ENCODE results near the gene ELANE. TPM values are rescaled to one million over a fixed set of nuclear protein-coding genes. Genes with fewer than 3 reads are reported as not detected.

ELANE gene
- total and polyA plus RNA-seq, 4 donors, result 0.17 to 37.4 (median 1.8) TPM

DNA sequence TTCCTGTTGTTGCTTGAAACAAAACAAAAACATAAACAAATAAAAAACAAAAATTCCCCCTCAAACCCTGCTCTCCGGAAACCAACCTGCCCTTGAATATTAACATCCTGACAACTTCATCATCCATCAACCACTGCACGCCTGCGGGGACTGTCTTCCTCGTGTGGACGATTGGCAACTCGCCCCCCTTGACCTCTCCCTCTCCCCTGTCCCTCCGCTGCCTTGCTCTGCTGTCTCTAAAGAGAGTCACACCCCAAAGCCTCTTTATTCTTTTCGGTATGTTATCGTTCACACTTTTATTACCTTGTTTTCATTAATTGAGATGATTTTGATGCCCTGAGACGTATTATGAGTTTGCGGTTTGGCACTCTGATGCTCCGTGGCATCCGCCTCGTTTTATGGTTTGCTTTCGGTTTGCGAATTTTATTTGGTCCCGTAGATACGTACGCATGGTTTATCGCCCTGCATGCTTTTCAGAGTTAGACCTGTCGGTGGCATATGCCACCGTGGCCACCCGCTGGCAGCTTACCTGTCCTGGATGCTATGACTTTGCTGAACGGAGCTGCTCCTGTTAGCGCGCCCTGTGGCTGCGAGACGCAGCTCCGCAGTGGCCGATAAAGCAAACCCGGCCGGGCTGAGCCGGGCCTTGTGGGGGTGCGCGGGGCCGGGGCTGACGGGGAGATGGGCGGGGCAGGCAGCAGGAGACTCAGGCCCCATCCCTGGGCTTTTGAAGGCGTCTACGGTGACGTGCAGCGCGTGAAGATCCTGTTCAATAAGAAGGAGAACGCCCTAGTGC is 44.3 kb upstream of the ELANE start:
- H3K4me3 ChIP-seq (ENCODE audit: low read depth in 1 of 3, low read length in 3 of 3), result no peak overlapping the region
- no peak overlapping the region for H3K27ac ChIP-seq (ENCODE audit: low read depth in 1 of 2, low read length in 2 of 2)
- H3K9me3 ChIP-seq (ENCODE audit: control insufficient read depth in 4 of 4, low read length in 3 of 4), result no peaks in the 10 kb centered on the region
- DNase-seq (ENCODE audit: low spot score), result no peak
- no peaks in the 10 kb centered on the region for H3K27me3 ChIP-seq (ENCODE audit: control insufficient read depth in 4 of 4, insufficient read depth in 4 of 4, low read length in 3 of 4)
- WGBS, result 92% methylated on average over 44 of the region's 44 CpGs
- TF ChIP-seq JUND (IDR thresholded peaks at IDR 0.05) (no peak), GABPA (IDR thresholded peaks at IDR 0.05 in 1 of 2, conservative IDR thresholded peaks at IDR 0.05 in 1 of 2) (no peak)
- TF ChIP-seq, protein P1, sequence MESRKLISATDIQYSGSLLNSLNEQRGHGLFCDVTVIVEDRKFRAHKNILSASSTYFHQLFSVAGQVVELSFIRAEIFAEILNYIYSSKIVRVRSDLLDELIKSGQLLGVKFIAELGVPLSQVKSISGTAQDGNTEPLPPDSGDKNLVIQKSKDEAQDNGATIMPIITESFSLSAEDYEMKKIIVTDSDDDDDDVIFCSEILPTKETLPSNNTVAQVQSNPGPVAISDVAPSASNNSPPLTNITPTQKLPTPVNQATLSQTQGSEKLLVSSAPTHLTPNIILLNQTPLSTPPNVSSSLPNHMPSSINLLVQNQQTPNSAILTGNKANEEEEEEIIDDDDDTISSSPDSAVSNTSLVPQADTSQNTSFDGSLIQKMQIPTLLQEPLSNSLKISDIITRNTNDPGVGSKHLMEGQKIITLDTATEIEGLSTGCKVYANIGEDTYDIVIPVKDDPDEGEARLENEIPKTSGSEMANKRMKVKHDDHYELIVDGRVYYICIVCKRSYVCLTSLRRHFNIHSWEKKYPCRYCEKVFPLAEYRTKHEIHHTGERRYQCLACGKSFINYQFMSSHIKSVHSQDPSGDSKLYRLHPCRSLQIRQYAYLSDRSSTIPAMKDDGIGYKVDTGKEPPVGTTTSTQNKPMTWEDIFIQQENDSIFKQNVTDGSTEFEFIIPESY (IDR thresholded peaks at IDR 0.05), result no peak
- H3K36me3 ChIP-seq (ENCODE audit: control insufficient read depth in 4 of 4, insufficient read depth in 3 of 4, low read depth in 1 of 4, low read length in 3 of 4), result peaks cover 40 to 77% (median 65%) of the 10 kb centered on the region in 4 donors
- H3K9ac ChIP-seq (ENCODE audit: low read depth in 1 of 2, low read length in 2 of 2), result no peak overlapping the region
- H3K4me1 ChIP-seq (ENCODE audit: control insufficient read depth in 4 of 4, insufficient read depth in 4 of 4, low read length in 3 of 4), result peaks cover 0 to 3% (median 0%) of the 10 kb centered on the region in 4 donors

DNA sequence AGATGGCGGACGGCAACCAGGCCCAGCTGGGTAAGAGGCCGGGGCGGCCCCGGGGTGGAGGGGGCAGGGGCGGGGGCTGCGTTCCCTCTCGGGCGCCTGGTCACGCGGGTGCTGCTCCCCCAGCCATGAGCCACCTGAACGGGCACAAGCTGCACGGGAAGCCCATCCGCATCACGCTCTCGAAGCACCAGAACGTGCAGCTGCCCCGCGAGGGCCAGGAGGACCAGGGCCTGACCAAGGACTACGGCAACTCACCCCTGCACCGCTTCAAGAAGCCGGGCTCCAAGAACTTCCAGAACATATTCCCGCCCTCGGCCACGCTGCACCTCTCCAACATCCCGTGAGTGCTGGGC is 43.7 kb upstream of the ELANE start:
- DNase-seq (ENCODE audit: low spot score), result peak; percentile 31
- peaks cover 37 to 75% (median 64%) of the 10 kb centered on the region in 4 donors for H3K36me3 ChIP-seq (ENCODE audit: control insufficient read depth in 4 of 4, insufficient read depth in 3 of 4, low read depth in 1 of 4, low read length in 3 of 4)
- no peaks in the 10 kb centered on the region for H3K27me3 ChIP-seq (ENCODE audit: control insufficient read depth in 4 of 4, insufficient read depth in 4 of 4, low read length in 3 of 4)
- H3K9ac ChIP-seq (ENCODE audit: low read depth in 1 of 2, low read length in 2 of 2), result no peak overlapping the region
- 95% methylated on average over 26 of the region's 26 CpGs for WGBS
- no peak overlapping the region for H3K27ac ChIP-seq (ENCODE audit: low read depth in 1 of 2, low read length in 2 of 2)
- no peaks in the 10 kb centered on the region for H3K9me3 ChIP-seq (ENCODE audit: control insufficient read depth in 4 of 4, low read length in 3 of 4)
- no peak for TF ChIP-seq FOXA1 (IDR thresholded peaks at IDR 0.05)
- TF ChIP-seq EGR1 (IDR thresholded peaks at IDR 0.05; ENCODE audit: low read depth in 2 of 2), result no peak
- no peak for TF ChIP-seq TAF1 (conservative IDR thresholded peaks at IDR 0.05)
- TF ChIP-seq RXRA (IDR thresholded peaks at IDR 0.05), result no peak
- no peak for TF ChIP-seq GABPA (IDR thresholded peaks at IDR 0.05 in 1 of 2, conservative IDR thresholded peaks at IDR 0.05 in 1 of 2)
- TF ChIP-seq, protein P2, sequence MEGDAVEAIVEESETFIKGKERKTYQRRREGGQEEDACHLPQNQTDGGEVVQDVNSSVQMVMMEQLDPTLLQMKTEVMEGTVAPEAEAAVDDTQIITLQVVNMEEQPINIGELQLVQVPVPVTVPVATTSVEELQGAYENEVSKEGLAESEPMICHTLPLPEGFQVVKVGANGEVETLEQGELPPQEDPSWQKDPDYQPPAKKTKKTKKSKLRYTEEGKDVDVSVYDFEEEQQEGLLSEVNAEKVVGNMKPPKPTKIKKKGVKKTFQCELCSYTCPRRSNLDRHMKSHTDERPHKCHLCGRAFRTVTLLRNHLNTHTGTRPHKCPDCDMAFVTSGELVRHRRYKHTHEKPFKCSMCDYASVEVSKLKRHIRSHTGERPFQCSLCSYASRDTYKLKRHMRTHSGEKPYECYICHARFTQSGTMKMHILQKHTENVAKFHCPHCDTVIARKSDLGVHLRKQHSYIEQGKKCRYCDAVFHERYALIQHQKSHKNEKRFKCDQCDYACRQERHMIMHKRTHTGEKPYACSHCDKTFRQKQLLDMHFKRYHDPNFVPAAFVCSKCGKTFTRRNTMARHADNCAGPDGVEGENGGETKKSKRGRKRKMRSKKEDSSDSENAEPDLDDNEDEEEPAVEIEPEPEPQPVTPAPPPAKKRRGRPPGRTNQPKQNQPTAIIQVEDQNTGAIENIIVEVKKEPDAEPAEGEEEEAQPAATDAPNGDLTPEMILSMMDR (IDR thresholded peaks at IDR 0.05; ENCODE audit: low read depth, low read length, missing input control), result no peak
- TF ChIP-seq, protein P3, sequence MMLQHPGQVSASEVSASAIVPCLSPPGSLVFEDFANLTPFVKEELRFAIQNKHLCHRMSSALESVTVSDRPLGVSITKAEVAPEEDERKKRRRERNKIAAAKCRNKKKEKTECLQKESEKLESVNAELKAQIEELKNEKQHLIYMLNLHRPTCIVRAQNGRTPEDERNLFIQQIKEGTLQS (IDR thresholded peaks at IDR 0.05), result no peak
- TF ChIP-seq NR2F2 (IDR thresholded peaks at IDR 0.05), result no peak
- H3K4me1 ChIP-seq (ENCODE audit: control insufficient read depth in 4 of 4, insufficient read depth in 4 of 4, low read length in 3 of 4), result no peaks in the 10 kb centered on the region
- H3K4me3 ChIP-seq (ENCODE audit: low read depth in 1 of 3, low read length in 3 of 3), result no peak overlapping the region

- Histone ChIP-seq H3K36me3 (ENCODE audit: control insufficient read depth in 4 of 4, insufficient read depth in 3 of 4, low read depth in 1 of 4, low read length in 3 of 4) (peaks cover 31 to 59% (median 50%) of the 10 kb centered on the region in 4 donors), H3K9me3 (ENCODE audit: control insufficient read depth in 4 of 4, low read length in 3 of 4) (no peaks in the 10 kb centered on the region), H3K27ac (ENCODE audit: low read depth in 1 of 2, low read length in 2 of 2) (no peak overlapping the region), H3K27me3 (ENCODE audit: control insufficient read depth in 4 of 4, insufficient read depth in 4 of 4, low read length in 3 of 4) (no peaks in the 10 kb centered on the region), H3K4me1 (ENCODE audit: control insufficient read depth in 4 of 4, insufficient read depth in 4 of 4, low read length in 3 of 4) (no peaks in the 10 kb centered on the region), H3K9ac (ENCODE audit: low read depth in 1 of 2, low read length in 2 of 2) (no peak overlapping the region), H3K4me3 (ENCODE audit: low read depth in 1 of 3, low read length in 3 of 3) (no peak overlapping the region)
- no peak for DNase-seq (ENCODE audit: low spot score)
- 89% methylated on average over 30 of the region's 30 CpGs for WGBS
- TF ChIP-seq, protein P2 (IDR thresholded peaks at IDR 0.05; ENCODE audit: low read depth, low read length, missing input control), result no peak
- TF ChIP-seq SP1 (IDR thresholded peaks at IDR 0.05) (no peak), GABPA (IDR thresholded peaks at IDR 0.05 in 1 of 2, conservative IDR thresholded peaks at IDR 0.05 in 1 of 2) (no peak), FOXA1 (IDR thresholded peaks at IDR 0.05) (no peak), HNF4A (conservative IDR thresholded peaks at IDR 0.05) (no peak), MAX (IDR thresholded peaks at IDR 0.05) (no peak), YY1 (IDR thresholded peaks at IDR 0.05) (no peak), JUND (IDR thresholded peaks at IDR 0.05) (no peak), EGR1 (IDR thresholded peaks at IDR 0.05; ENCODE audit: low read depth in 2 of 2) (no peak), TAF1 (conservative IDR thresholded peaks at IDR 0.05) (no peak), HNF4G (IDR thresholded peaks at IDR 0.05) (no peak), FOXA2 (IDR thresholded peaks at IDR 0.05) (no peak)
- TF ChIP-seq, protein P3 (IDR thresholded peaks at IDR 0.05), result no peak
Measured at GRCh38 chr19:810077-810855, 41.8 kb upstream of the ELANE start.
